GM18907 (cell line): Measurements from ENCODE around the gene CCDC112.
"Not testable (repeated sequence)": the region's sequence is repeated elsewhere in the genome, so short reads cannot be mapped to it uniquely, and the experiment has no call there.

Experiments
- ATAC-seq: cut with Tn5 transposase; IDR thresholded peaks from one replicate; pipeline ENCODE4 v1.9.1; 2021; ENCODE audit warnings: mild to moderate bottlenecking, moderate library complexity; ENCODE audit not compliant: unreplicated experiment

The CCDC112 gene

GRCh38 chr5:115263078-115263380 lies 33.4 kb downstream of the CCDC112 start:
- ATAC-seq, result no peak

- peak; percentile 97 for ATAC-seq
Observed at GRCh38 chr5:115262321-115263077, 34.0 kb downstream of the CCDC112 start, which contains the start of gene PGGT1B. TSS of gene PGGT1B (minus strand) at chr5:115262877. CDS start at chr5:115262851, 26 bp downstream.

DNA sequence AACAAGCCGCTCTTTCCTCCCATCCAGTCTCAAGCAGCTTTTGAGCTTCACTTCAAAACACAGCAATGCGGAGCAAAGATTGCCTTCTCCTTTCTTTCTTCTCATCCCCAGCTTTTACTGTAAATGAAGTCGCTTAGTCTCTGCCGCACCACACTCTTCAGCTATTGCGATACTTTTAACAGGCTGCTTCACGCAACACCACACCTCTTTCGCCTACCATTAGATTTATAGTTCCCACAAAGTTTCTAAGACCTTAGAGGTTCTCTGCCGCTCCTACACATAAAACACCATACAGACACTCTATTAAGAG lies 34.5 kb downstream of the CCDC112 start:
- ATAC-seq, result peak; percentile 51

- no peak for ATAC-seq
Observed at GRCh38 chr5:115260248-115260647, 36.2 kb downstream of the CCDC112 start.

DNA sequence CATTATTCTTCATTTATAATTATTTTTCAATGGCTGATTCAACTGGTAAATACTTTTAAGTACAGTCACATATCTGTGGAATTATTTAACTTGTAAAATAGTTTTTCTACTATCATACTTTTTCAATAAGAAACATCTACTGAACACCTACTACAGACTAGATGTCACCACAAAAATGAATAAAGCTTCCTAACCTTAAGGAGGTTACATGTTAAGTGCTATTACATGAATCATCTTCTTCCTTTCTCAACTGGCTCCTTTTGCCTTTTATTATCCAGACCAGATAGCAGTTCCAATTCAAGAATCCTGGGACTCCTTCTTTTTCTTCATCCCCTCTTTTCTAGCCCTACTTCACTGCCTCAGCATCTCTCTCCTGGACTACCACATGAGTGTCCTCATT lies 38.5 kb downstream of the CCDC112 start:
- ATAC-seq, result no peak

DNA sequence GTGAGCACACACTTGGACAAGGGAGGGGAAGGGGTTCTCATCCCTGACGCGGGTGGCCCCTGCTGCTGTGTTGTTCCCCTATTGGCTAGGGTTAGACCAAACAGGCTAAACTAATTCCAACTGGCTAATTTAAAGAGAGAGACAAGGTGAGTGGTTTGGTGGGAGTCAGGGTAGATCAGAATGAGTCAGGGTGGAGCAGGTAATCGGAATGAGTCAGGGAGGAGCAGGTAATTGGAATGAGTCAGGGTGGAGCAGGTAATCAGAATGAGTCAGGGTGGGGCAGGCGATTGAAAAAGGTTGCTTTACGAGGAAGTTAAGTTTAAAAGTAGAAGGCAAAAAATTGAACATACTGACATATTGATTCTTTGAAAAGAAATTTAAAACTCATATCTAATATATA lies 47.1 kb downstream of the CCDC112 start:
- ATAC-seq, result not testable (repeated sequence)

- ATAC-seq, result peak; percentile 71
Observed at GRCh38 chr5:115246361-115246991, 50.0 kb downstream of the CCDC112 start.

- ATAC-seq, result peak; percentile 80
Observed at GRCh38 chr5:115243412-115243811, 53.0 kb downstream of the CCDC112 start.

- ATAC-seq, result no peak
Observed at GRCh38 chr5:115241881-115242642, 54.4 kb downstream of the CCDC112 start.

GRCh38 chr5:115237066-115237465 lies 59.4 kb downstream of the CCDC112 start:
- ATAC-seq, result no peak

GRCh38 chr5:115236599-115236998 lies 59.9 kb downstream of the CCDC112 start:
- no peak for ATAC-seq

- ATAC-seq, result no peak
Observed at GRCh38 chr5:115231598-115231997, 64.9 kb downstream of the CCDC112 start.

DNA sequence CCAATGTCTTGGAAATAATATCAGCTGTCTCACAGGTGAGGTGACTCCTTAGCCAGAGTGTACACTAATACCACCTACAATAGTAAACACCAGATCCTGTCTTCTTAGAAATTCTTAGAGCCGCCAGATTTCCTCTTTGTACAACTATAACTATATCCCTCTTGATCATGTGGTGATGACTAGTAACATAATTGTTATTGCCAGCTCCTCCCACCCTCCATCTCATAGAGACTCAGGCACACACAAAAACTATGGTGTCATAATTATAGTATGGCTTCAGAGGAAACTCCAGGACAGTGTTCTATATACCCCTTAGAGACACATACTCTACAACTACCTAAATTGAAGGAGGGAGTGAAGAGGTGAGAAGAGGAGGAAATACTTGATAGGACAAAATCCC lies 66.8 kb downstream of the CCDC112 start:
- no peak for ATAC-seq

DNA sequence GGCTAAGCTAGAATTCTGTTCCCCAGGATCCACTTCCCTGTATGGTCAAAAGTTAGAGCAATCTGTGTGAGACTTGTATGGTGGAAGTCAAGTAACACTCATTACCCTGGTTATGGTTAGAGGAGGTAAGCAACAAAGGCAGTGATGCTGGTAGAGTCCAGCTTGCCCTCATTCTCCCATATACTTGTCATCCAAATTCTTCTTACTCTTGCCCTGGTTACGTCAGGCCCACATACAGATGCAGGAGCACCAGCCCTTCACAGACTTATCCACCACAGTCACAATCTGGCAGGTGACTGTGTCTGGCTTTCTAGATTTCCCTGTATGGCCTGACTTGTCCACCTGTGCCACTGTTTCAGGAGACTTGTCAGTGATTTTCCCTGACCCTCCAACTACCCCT lies 69.2 kb downstream of the CCDC112 start:
- no peak for ATAC-seq
